Prostate gland (tissue), 2 donors: ENCODE results near the gene C14orf39. TPM values are rescaled to one million over a fixed set of nuclear protein-coding genes. Genes with fewer than 3 reads are reported as not detected.

Experiments
- DNase-seq: peaks from one replicate; pipeline ENCODE4 v3.0.0-alpha.2; 2019; ENCODE audit warnings: low spot score
- H3K27ac ChIP-seq, 2 donors: fragments of 200-600 bp; sonication (generic); 2 replicates each; pipeline ENCODE4 v1.5.1; 2017 to 2019
- H3K27me3 ChIP-seq: fragments of 200-600 bp; sonication (generic); replicated peaks from 2 replicates; pipeline ENCODE4 v1.5.1; 2019; ENCODE audit not compliant: insufficient read depth
- H3K36me3 ChIP-seq, 2 donors: fragments of 200-600 bp; sonication (generic); 1 replicate in 1 of 2; 2 replicates in 1 of 2; pipeline versions ENCODE4 v1.5.1 to v1.8.1; 2017 to 2019
- H3K4me1 ChIP-seq: fragments of 200-600 bp; sonication (generic); replicated peaks from 2 replicates; pipeline ENCODE4 v1.5.1; 2019
- H3K4me3 ChIP-seq, 2 donors: fragments of 200-600 bp; sonication (generic); 2 replicates each; pipeline ENCODE4 v1.5.1; 2017 to 2019
- H3K9me3 ChIP-seq: fragments of 200-600 bp; sonication (generic); 2 replicates; pipeline ENCODE4 v1.5.1; 2017
- POLR2A ChIP-seq: fragments of 450-650 bp; IDR thresholded peaks from one replicate; pipeline ENCODE4 v1.6.1; 2016; ENCODE audit warnings: antibody characterized with exemption, mild to moderate bottlenecking
- POLR2AphosphoS5 ChIP-seq: sonication (generic); formaldehyde crosslinking; IDR thresholded peaks from one replicate; pipeline ENCODE4 v1.6.1; 2017; ENCODE audit warnings: antibody characterized with exemption
- WGBS: methylation state at CpG from one replicate; pipeline ENCODE4 v1.1.5; 2018; 5-methylcytosine and 5-hydroxymethylcytosine counted together
- intact Hi-C: fragments of 100-400 bp; cut with DNase I; formaldehyde crosslinking; loops from one replicate; pipeline ENCODE4 v1.14.2; 2022
- total RNA-seq, 2 donors: library from RNA; depleted of rRNA; stranded (reverse); fragments of >200 nt; gene quantifications; one replicate each; pipeline ENCODE4 v1.1.0, GENCODE V29; 2016
- TF ChIP-seq, protein P1 (sequence below), 4 experiments: fragments of 200-600 bp in 2 of 4; fragments of 450-650 bp in 2 of 4; sonication (generic) in 2 of 4; IDR thresholded peaks; 1 replicate in 3 of 4; 2 replicates in 1 of 4; pipeline ENCODE4 v1.5.1; 2016 to 2019; ENCODE audit warnings: antibody characterized with exemption in 4 of 4, mild to moderate bottlenecking in 2 of 4, moderate library complexity in 2 of 4

C14orf39 gene
- total RNA-seq, 2 donors from 2014 or later, result 0.41 to 4.7 TPM

DNA sequence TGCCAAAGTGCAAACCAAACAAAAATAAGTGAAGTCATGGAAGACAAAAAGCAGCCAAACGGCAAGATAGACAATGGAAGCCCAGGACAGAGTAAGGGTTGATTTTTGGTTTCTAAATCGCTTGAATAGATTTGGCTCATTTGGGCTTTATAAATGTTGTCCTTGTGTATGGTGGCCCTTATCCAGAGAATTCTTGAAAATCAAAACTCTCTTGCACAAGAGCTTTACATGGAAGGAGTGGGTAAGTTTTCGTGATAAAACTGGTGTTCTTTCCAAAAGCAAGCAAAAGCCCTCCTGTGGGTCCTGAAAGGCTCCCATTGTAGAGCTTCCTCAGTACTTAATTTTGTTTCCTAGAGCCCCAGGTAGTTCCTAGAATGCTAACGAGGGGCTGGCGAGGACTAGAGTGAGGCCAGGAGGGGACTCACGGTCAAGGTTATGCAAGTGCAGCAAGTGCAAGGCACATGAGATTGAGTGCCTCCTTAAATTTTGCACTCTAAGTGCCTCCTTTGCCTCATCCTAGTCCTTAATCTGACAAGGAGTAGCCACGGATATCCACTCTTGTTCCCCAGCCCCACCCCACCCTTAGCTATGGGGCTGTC is 27.2 kb upstream of the C14orf39 start:
- WGBS, result 45% methylated on average over 7 of the region's 7 CpGs
- H3K4me1 ChIP-seq, result no peaks in the 10 kb centered on the region
- peaks cover 26% of the 10 kb centered on the region for H3K27me3 ChIP-seq
- H3K4me3 ChIP-seq, result no peak overlapping the region
- H3K36me3 ChIP-seq, result no peaks in the 10 kb centered on the region
- intact Hi-C loops, result no loop called here
- H3K9me3 ChIP-seq, result no peaks in the 10 kb centered on the region
- no peak for TF ChIP-seq POLR2A
- TF ChIP-seq, protein P1, sequence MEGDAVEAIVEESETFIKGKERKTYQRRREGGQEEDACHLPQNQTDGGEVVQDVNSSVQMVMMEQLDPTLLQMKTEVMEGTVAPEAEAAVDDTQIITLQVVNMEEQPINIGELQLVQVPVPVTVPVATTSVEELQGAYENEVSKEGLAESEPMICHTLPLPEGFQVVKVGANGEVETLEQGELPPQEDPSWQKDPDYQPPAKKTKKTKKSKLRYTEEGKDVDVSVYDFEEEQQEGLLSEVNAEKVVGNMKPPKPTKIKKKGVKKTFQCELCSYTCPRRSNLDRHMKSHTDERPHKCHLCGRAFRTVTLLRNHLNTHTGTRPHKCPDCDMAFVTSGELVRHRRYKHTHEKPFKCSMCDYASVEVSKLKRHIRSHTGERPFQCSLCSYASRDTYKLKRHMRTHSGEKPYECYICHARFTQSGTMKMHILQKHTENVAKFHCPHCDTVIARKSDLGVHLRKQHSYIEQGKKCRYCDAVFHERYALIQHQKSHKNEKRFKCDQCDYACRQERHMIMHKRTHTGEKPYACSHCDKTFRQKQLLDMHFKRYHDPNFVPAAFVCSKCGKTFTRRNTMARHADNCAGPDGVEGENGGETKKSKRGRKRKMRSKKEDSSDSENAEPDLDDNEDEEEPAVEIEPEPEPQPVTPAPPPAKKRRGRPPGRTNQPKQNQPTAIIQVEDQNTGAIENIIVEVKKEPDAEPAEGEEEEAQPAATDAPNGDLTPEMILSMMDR (IDR thresholded peaks at IDR 0.05), result no peak
- TF ChIP-seq POLR2AphosphoS5, result no peak
- no peak overlapping the region for H3K27ac ChIP-seq
- DNase-seq, result no peak

DNA sequence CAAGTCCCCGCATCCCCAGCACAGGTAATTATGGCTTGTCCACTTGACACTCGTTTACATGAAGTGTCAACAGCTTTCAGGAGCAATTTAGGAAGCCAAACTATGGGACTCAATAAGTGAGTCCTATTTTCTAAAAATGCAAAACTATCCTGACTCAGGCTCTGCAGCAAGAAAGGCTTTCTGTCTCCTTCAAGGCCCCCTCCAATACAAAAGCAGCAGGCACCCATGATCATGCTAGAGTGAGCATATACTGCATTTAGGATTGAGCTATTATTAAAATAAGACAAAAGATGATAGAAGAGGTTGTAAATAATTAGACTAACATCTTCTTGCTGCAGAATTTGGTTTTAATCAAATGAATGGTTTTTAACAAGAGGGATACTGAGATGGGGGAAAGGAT is 26.3 kb upstream of the C14orf39 start:
- 64% methylated on average over 2 of the region's 2 CpGs for WGBS
- TF ChIP-seq POLR2AphosphoS5 (no peak), POLR2A (no peak)
- TF ChIP-seq, protein P1 (IDR thresholded peaks at IDR 0.05), result no peak
- Histone ChIP-seq H3K36me3 (no peaks in the 10 kb centered on the region), H3K4me3 (no peak overlapping the region), H3K27me3 (peaks cover 34% of the 10 kb centered on the region), H3K9me3 (no peaks in the 10 kb centered on the region), H3K4me1 (no peaks in the 10 kb centered on the region), H3K27ac (no peak overlapping the region)
- no peak for DNase-seq
- intact Hi-C loops, result no loop called here

DNA sequence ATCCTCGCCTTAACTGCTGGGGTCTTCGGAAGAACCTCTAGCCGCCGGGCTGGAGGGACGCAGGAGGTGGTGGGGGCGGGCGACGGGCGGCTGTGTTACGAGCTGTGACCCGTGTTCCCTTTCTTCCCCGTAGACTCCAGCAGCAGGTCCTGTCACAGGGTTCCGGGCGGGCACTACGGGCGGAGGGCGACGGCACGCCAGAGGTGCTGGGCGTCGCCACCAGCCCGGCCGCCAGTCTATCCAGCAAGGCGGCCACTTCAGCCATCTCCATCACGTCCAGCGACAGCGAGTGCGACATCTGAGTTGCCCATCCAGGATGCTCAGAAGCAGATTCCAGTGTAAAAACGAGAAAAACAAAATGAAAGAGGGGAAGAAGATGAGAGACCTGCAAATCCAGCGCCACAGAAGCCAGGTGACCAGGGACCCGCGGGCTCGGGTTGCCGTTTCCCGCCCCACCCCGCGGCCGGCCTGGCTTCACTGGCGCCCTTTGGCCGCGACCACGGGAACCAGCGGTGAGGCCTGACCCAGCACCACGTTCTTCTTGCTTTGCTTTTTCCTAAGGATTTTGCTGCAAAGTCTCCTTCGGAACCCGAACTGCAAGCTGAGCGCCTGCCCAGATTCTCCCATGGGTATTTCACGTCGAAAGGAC is 25.2 kb upstream of the C14orf39 start:
- no peak for TF ChIP-seq POLR2AphosphoS5
- no peak for TF ChIP-seq POLR2A
- TF ChIP-seq, protein P1 (IDR thresholded peaks at IDR 0.05), result no peak
- Histone ChIP-seq H3K4me3 (no peak overlapping the region), H3K27me3 (peaks cover 38% of the 10 kb centered on the region), H3K9me3 (no peaks in the 10 kb centered on the region), H3K36me3 (no peaks in the 10 kb centered on the region), H3K4me1 (no peaks in the 10 kb centered on the region), H3K27ac (no peak overlapping the region)
- no peak for DNase-seq
- intact Hi-C loops, result no loop called here
- 20% methylated on average over 48 of the region's 49 CpGs for WGBS

DNA sequence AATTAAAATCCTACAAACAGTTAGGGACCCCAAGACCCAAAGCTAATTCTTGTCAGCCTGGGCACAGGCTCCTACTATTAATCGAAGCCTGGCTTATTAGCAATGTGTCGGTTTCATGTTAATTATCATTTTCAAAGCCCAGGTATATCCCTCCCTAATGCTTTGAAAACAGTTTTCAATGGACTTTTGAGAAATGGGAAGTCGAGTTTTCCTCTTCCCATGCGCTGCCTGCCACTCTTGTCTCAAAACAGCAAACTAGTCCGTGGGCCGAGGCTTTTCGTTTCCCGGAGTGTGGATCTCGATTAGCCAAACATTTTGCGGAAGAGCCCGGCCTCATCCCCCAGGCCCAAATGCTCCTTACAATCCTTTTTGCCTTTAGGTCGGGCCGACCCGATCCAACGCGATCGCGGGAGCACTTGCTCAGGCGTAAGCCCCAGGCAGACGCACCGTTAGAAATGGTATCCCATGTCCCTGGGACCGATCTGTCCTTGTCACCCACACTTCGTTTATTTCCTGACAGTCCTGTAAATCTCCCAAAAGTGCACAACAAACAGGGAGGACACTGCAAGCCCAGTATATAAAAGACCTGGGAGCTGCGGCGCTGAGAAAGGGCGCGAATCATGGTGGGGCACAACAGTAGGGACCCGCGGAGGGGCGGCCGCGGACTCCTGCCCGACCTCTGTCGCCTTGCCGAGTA is 24.5 kb upstream of the C14orf39 start:
- no peaks in the 10 kb centered on the region for H3K4me1 ChIP-seq
- WGBS, result 38% methylated on average over 35 of the region's 35 CpGs
- peaks cover 38% of the 10 kb centered on the region for H3K27me3 ChIP-seq
- H3K4me3 ChIP-seq, result no peak overlapping the region
- intact Hi-C loops, result no loop called here
- no peak for DNase-seq
- TF ChIP-seq, protein P1 (IDR thresholded peaks at IDR 0.05), result no peak
- no peak for TF ChIP-seq POLR2AphosphoS5
- no peak for TF ChIP-seq POLR2A
- no peak overlapping the region for H3K27ac ChIP-seq
- no peaks in the 10 kb centered on the region for H3K9me3 ChIP-seq
- H3K36me3 ChIP-seq, result no peaks in the 10 kb centered on the region
